Tibial nerve (tissue), 3 donors: ENCODE measurements around the gene DDX39B.

Experiments
- POLR2A ChIP-seq, 2 donors: fragments of 450-650 bp; IDR thresholded peaks; one replicate each; pipeline ENCODE4 v1.6.1; 2017; ENCODE audit warnings: antibody characterized with exemption in 2 of 2, mild to moderate bottlenecking in 2 of 2, moderate library complexity in 2 of 2
- TF ChIP-seq, protein P1 (sequence below), 5 experiments: fragments of 200-600 bp in 3 of 5; fragments of 450-650 bp in 2 of 5; sonication (generic) in 3 of 5; IDR thresholded peaks; one replicate each; pipeline ENCODE4 v1.5.1; 2016 to 2019; ENCODE audit warnings: antibody characterized with exemption in 5 of 5, mild to moderate bottlenecking in 3 of 5, moderate library complexity in 2 of 5

- TF ChIP-seq, protein P1, sequence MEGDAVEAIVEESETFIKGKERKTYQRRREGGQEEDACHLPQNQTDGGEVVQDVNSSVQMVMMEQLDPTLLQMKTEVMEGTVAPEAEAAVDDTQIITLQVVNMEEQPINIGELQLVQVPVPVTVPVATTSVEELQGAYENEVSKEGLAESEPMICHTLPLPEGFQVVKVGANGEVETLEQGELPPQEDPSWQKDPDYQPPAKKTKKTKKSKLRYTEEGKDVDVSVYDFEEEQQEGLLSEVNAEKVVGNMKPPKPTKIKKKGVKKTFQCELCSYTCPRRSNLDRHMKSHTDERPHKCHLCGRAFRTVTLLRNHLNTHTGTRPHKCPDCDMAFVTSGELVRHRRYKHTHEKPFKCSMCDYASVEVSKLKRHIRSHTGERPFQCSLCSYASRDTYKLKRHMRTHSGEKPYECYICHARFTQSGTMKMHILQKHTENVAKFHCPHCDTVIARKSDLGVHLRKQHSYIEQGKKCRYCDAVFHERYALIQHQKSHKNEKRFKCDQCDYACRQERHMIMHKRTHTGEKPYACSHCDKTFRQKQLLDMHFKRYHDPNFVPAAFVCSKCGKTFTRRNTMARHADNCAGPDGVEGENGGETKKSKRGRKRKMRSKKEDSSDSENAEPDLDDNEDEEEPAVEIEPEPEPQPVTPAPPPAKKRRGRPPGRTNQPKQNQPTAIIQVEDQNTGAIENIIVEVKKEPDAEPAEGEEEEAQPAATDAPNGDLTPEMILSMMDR (IDR thresholded peaks at IDR 0.05), result no peak
- TF ChIP-seq POLR2A (IDR thresholded peaks at IDR 0.05), result no peak
Observed at GRCh38 chr6:31560697-31561058, 18.9 kb upstream of the DDX39B start.
